ENCODE data around the gene SRP68. TPM values are rescaled to one million over a fixed set of nuclear protein-coding genes. Genes with fewer than 3 reads are reported as not detected.

Gene SRP68
- total and polyA plus RNA-seq, 4 donors = 17.7 to 36.7 (median 28.7) TPM

DNA sequence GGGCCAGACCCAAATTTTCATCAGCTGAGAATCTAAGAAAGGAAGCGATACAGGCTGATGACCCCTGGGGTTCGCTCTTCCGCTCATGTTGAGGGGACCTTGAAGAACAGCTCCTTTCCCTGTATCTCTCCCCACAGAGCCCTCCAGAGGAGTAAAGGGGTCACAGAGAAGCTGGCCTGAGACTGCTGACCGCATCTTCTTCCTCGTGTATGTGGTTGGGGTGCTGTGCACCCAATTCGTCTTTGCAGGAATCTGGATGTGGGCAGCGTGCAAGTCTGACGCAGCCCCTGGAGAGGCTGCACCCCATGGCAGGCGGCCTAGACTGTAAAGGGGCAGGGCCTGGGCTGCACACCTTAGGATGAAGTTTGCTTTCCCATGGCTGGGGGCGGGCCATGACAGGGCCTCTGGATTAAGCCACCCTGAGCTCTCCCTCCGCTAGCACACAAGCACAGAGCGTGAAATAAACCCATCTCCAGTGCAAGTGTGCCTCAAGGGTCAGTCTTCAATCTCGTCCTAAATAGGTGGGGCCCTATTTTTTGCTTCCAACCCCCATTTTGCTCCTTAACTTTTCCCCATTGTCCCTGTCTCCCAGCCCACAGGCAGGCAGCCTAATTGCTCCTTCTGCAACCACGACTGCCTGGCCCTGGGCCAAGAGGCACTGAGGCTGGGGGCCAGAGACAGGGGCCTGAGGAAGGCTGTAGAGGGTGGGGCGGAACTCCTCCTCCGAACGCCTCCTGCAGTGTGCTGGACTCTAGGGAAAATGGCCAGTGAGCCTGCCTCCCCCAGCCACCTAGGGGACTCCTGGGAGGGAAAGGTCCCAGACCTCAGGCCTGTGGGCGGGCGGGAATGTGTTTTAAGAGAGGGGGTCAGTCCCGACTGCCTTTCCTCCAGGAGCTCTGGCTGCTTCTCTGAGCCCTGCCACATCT is 10.3 kb upstream of the SRP68 start:
- 92% methylated on average over 20 of the region's 20 CpGs for WGBS
- Histone ChIP-seq H3K9ac (ENCODE audit: low read depth in 1 of 2, low read length in 2 of 2) (no peak overlapping the region), H3K4me3 (ENCODE audit: low read depth in 1 of 3, low read length in 3 of 3) (no peak overlapping the region), H3K9me3 (ENCODE audit: control insufficient read depth in 4 of 4, low read length in 3 of 4) (no peaks in the 10 kb centered on the region), H3K27me3 (ENCODE audit: control insufficient read depth in 4 of 4, insufficient read depth in 4 of 4, low read length in 3 of 4) (peaks cover 0 to 3% (median 0%) of the 10 kb centered on the region in 4 donors), H3K27ac (ENCODE audit: low read depth in 1 of 2, low read length in 2 of 2) (no peak overlapping the region), H3K36me3 (ENCODE audit: control insufficient read depth in 4 of 4, insufficient read depth in 3 of 4, low read depth in 1 of 4, low read length in 3 of 4) (peaks cover 10 to 40% (median 26%) of the 10 kb centered on the region in 4 donors), H3K4me1 (ENCODE audit: control insufficient read depth in 4 of 4, insufficient read depth in 4 of 4, low read length in 3 of 4) (no peaks in the 10 kb centered on the region)
- no peak for DNase-seq (ENCODE audit: low spot score)
- TF ChIP-seq, protein P1, sequence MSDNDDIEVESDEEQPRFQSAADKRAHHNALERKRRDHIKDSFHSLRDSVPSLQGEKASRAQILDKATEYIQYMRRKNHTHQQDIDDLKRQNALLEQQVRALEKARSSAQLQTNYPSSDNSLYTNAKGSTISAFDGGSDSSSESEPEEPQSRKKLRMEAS (IDR thresholded peaks at IDR 0.05) = no peak
- TF ChIP-seq EGR1 (IDR thresholded peaks at IDR 0.05; ENCODE audit: low read depth in 2 of 2) (no peak), TAF1 (conservative IDR thresholded peaks at IDR 0.05) (no peak), FOXA2 (IDR thresholded peaks at IDR 0.05) (no peak), NR2F2 (IDR thresholded peaks at IDR 0.05) (no peak)
- TF ChIP-seq, protein P2, sequence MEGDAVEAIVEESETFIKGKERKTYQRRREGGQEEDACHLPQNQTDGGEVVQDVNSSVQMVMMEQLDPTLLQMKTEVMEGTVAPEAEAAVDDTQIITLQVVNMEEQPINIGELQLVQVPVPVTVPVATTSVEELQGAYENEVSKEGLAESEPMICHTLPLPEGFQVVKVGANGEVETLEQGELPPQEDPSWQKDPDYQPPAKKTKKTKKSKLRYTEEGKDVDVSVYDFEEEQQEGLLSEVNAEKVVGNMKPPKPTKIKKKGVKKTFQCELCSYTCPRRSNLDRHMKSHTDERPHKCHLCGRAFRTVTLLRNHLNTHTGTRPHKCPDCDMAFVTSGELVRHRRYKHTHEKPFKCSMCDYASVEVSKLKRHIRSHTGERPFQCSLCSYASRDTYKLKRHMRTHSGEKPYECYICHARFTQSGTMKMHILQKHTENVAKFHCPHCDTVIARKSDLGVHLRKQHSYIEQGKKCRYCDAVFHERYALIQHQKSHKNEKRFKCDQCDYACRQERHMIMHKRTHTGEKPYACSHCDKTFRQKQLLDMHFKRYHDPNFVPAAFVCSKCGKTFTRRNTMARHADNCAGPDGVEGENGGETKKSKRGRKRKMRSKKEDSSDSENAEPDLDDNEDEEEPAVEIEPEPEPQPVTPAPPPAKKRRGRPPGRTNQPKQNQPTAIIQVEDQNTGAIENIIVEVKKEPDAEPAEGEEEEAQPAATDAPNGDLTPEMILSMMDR (IDR thresholded peaks at IDR 0.05; ENCODE audit: low read depth, low read length, missing input control) = no peak
- TF ChIP-seq, protein P3, sequence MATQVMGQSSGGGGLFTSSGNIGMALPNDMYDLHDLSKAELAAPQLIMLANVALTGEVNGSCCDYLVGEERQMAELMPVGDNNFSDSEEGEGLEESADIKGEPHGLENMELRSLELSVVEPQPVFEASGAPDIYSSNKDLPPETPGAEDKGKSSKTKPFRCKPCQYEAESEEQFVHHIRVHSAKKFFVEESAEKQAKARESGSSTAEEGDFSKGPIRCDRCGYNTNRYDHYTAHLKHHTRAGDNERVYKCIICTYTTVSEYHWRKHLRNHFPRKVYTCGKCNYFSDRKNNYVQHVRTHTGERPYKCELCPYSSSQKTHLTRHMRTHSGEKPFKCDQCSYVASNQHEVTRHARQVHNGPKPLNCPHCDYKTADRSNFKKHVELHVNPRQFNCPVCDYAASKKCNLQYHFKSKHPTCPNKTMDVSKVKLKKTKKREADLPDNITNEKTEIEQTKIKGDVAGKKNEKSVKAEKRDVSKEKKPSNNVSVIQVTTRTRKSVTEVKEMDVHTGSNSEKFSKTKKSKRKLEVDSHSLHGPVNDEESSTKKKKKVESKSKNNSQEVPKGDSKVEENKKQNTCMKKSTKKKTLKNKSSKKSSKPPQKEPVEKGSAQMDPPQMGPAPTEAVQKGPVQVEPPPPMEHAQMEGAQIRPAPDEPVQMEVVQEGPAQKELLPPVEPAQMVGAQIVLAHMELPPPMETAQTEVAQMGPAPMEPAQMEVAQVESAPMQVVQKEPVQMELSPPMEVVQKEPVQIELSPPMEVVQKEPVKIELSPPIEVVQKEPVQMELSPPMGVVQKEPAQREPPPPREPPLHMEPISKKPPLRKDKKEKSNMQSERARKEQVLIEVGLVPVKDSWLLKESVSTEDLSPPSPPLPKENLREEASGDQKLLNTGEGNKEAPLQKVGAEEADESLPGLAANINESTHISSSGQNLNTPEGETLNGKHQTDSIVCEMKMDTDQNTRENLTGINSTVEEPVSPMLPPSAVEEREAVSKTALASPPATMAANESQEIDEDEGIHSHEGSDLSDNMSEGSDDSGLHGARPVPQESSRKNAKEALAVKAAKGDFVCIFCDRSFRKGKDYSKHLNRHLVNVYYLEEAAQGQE (IDR thresholded peaks at IDR 0.05) = no peak

DNA sequence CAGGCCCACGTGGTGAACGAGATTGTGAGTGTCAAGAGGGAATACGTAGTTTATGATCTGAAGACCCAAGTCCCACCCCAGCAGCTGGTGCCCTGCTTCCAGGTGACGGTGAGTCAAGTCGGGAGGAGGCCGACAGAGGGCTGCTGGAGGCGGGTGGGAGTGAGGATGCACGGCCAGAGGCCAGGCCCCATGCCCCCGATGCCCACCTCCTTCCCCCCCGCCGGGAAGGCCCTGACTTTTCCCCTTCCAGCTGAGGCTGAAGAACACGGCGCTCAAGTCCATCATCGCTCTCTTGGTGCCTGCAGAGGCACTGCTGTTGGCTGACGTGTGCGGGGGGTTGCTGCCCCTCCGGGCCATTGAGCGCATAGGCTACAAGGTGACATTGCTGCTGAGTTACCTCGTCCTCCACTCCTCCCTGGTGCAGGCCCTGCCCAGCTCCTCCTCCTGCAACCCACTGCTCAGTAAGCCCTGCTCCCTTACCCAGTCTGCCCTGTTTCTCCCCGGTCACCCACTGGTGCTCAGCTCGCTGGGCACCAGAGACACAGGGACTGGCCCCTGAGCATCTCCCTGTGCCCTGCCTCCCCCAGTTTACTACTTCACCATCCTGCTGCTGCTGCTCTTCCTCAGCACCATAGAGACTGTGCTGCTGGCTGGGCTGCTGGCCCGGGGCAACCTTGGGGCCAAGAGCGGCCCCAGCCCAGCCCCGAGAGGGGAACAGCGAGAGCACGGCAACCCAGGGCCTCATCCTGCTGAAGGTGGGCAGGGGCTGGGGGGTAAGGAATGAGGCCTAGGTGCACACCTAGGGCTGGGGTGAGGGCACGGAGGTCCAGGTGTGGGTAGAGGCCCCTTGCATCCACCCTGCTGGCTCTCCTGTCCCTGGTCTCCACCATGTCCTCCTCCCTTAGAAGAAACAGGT is 9.2 kb upstream of the SRP68 start:
- DNase-seq (ENCODE audit: low spot score) = no peak
- TF ChIP-seq JUND (IDR thresholded peaks at IDR 0.05) = no peak
- TF ChIP-seq, protein P4, sequence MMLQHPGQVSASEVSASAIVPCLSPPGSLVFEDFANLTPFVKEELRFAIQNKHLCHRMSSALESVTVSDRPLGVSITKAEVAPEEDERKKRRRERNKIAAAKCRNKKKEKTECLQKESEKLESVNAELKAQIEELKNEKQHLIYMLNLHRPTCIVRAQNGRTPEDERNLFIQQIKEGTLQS (IDR thresholded peaks at IDR 0.05) = no peak
- no peak for TF ChIP-seq YY1 (IDR thresholded peaks at IDR 0.05)
- TF ChIP-seq, protein P2 (IDR thresholded peaks at IDR 0.05; ENCODE audit: low read depth, low read length, missing input control) = no peak
- no peak for TF ChIP-seq RAD21 (IDR thresholded peaks at IDR 0.05)
- no peak for TF ChIP-seq FOXA1 (IDR thresholded peaks at IDR 0.05)
- TF ChIP-seq EGR1 (IDR thresholded peaks at IDR 0.05; ENCODE audit: low read depth in 2 of 2) = no peak
- no peak for TF ChIP-seq HNF4A (conservative IDR thresholded peaks at IDR 0.05)
- TF ChIP-seq HNF4G (IDR thresholded peaks at IDR 0.05) = no peak
- TF ChIP-seq GABPA (IDR thresholded peaks at IDR 0.05 in 1 of 2, conservative IDR thresholded peaks at IDR 0.05 in 1 of 2) = no peak
- TF ChIP-seq, protein P3 (IDR thresholded peaks at IDR 0.05) = no peak
- TF ChIP-seq, protein P1 (IDR thresholded peaks at IDR 0.05) = no peak

More for the DNA sequence above, 9.2 kb upstream of the SRP68 start:
- peaks cover 7 to 31% (median 23%) of the 10 kb centered on the region in 4 donors for H3K36me3 ChIP-seq (ENCODE audit: control insufficient read depth in 4 of 4, insufficient read depth in 3 of 4, low read depth in 1 of 4, low read length in 3 of 4)
- H3K27ac ChIP-seq (ENCODE audit: low read depth in 1 of 2, low read length in 2 of 2) = no peak overlapping the region
- H3K4me3 ChIP-seq (ENCODE audit: low read depth in 1 of 3, low read length in 3 of 3) = no peak overlapping the region
- 80% methylated on average over 27 of the region's 27 CpGs for WGBS
- H3K27me3 ChIP-seq (ENCODE audit: control insufficient read depth in 4 of 4, insufficient read depth in 4 of 4, low read length in 3 of 4) = peaks cover 0 to 6% (median 3%) of the 10 kb centered on the region in 4 donors
- H3K4me1 ChIP-seq (ENCODE audit: control insufficient read depth in 4 of 4, insufficient read depth in 4 of 4, low read length in 3 of 4) = peaks cover 0 to 7% (median 5%) of the 10 kb centered on the region in 4 donors
- H3K9ac ChIP-seq (ENCODE audit: low read depth in 1 of 2, low read length in 2 of 2) = no peak overlapping the region
- no peaks in the 10 kb centered on the region for H3K9me3 ChIP-seq (ENCODE audit: control insufficient read depth in 4 of 4, low read length in 3 of 4)
